ENCODE measurements around the gene IBA57. TPM values are rescaled to one million over a fixed set of nuclear protein-coding genes. Genes with fewer than 3 reads are reported as not detected.

The IBA57 gene
- total RNA-seq, 1 experiment from 2014 or later: 3.6 TPM

GRCh38 chr1:228156941-228157728 is 8.5 kb upstream of the IBA57 start:
- H3K9me2 ChIP-seq (replicated peaks; ENCODE audit: insufficient read depth, low read length): no peaks in the 10 kb centered on the region
- no peak overlapping the region for H3K9ac ChIP-seq (ENCODE audit: low read length)
- H3K27me3 ChIP-seq (ENCODE audit: low read length): no peaks in the 10 kb centered on the region
- no peaks in the 10 kb centered on the region for H4K20me1 ChIP-seq (ENCODE audit: insufficient read depth, low read depth, low read length)
- no peaks in the 10 kb centered on the region for H3K4me1 ChIP-seq (ENCODE audit: low read length)
- H3K9me3 ChIP-seq (ENCODE audit: low read length): no peaks in the 10 kb centered on the region
- no peak overlapping the region for H3K4me2 ChIP-seq (ENCODE audit: low read depth, low read length, poor library complexity, severe bottlenecking)
- DNase-seq: no peak
- no peak overlapping the region for H3K4me3 ChIP-seq (ENCODE audit: low read length)
- H3K36me3 ChIP-seq (ENCODE audit: insufficient read depth, low read length): no peaks in the 10 kb centered on the region
- H3K79me2 ChIP-seq (ENCODE audit: low read length): no peaks in the 10 kb centered on the region
- H2AFZ ChIP-seq (ENCODE audit: low read length): no peak overlapping the region
- no peak overlapping the region for H3K27ac ChIP-seq (ENCODE audit: low read length)

GRCh38 chr1:228157729-228158126 is 7.9 kb upstream of the IBA57 start:
- H3K79me2 ChIP-seq (ENCODE audit: low read length): no peaks in the 10 kb centered on the region
- no peak overlapping the region for H3K4me2 ChIP-seq (ENCODE audit: low read depth, low read length, poor library complexity, severe bottlenecking)
- no peak overlapping the region for H3K27ac ChIP-seq (ENCODE audit: low read length)
- no peaks in the 10 kb centered on the region for H3K27me3 ChIP-seq (ENCODE audit: low read length)
- no peaks in the 10 kb centered on the region for H4K20me1 ChIP-seq (ENCODE audit: insufficient read depth, low read depth, low read length)
- no peaks in the 10 kb centered on the region for H3K9me3 ChIP-seq (ENCODE audit: low read length)
- no peak overlapping the region for H3K9ac ChIP-seq (ENCODE audit: low read length)
- H3K9me2 ChIP-seq (replicated peaks; ENCODE audit: insufficient read depth, low read length): no peaks in the 10 kb centered on the region
- no peaks in the 10 kb centered on the region for H3K36me3 ChIP-seq (ENCODE audit: insufficient read depth, low read length)
- no peaks in the 10 kb centered on the region for H3K4me1 ChIP-seq (ENCODE audit: low read length)
- no peak overlapping the region for H3K4me3 ChIP-seq (ENCODE audit: low read length)
- no peak overlapping the region for H2AFZ ChIP-seq (ENCODE audit: low read length)
- no peak for DNase-seq

DNA sequence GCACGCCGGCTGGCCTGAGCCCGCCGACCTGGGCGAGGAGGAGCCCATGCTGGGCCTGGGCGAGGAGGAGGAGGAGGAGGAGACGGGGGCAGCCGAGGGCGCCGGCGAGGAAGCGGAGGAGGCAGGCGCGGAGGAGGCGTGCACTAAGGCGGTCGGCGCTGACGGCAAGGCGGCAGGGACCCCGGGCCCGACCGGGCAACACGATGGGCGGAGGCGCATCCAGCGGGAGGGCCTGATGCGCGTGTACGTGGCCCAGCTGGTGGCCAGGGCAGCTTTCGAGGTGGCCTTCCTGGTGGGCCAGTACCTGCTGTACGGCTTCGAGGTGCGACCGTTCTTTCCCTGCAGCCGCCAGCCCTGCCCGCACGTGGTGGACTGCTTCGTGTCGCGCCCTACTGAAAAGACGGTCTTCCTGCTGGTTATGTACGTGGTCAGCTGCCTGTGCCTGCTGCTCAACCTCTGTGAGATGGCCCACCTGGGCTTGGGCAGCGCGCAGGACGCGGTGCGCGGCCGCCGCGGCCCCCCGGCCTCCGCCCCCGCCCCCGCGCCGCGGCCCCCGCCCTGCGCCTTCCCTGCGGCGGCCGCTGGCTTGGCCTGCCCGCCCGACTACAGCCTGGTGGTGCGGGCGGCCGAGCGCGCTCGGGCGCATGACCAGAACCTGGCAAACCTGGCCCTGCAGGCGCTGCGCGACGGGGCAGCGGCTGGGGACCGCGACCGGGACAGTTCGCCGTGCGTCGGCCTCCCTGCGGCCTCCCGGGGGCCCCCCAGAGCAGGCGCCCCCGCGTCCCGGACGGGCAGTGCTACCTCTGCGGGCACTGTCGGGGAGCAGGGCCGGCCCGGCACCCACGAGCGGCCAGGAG is 7.2 kb upstream of the IBA57 start:
- H3K4me2 ChIP-seq (ENCODE audit: low read depth, low read length, poor library complexity, severe bottlenecking): no peak overlapping the region
- no peak overlapping the region for H3K27ac ChIP-seq (ENCODE audit: low read length)
- no peak overlapping the region for H3K4me3 ChIP-seq (ENCODE audit: low read length)
- H3K9me3 ChIP-seq (ENCODE audit: low read length): no peaks in the 10 kb centered on the region
- no peaks in the 10 kb centered on the region for H3K36me3 ChIP-seq (ENCODE audit: insufficient read depth, low read length)
- H4K20me1 ChIP-seq (ENCODE audit: insufficient read depth, low read depth, low read length): no peaks in the 10 kb centered on the region
- H2AFZ ChIP-seq (ENCODE audit: low read length): no peak overlapping the region
- H3K4me1 ChIP-seq (ENCODE audit: low read length): no peaks in the 10 kb centered on the region
- no peaks in the 10 kb centered on the region for H3K27me3 ChIP-seq (ENCODE audit: low read length)
- H3K79me2 ChIP-seq (ENCODE audit: low read length): no peaks in the 10 kb centered on the region
- no peak overlapping the region for H3K9ac ChIP-seq (ENCODE audit: low read length)
- DNase-seq: no peak
- H3K9me2 ChIP-seq (replicated peaks; ENCODE audit: insufficient read depth, low read length): no peaks in the 10 kb centered on the region

DNA sequence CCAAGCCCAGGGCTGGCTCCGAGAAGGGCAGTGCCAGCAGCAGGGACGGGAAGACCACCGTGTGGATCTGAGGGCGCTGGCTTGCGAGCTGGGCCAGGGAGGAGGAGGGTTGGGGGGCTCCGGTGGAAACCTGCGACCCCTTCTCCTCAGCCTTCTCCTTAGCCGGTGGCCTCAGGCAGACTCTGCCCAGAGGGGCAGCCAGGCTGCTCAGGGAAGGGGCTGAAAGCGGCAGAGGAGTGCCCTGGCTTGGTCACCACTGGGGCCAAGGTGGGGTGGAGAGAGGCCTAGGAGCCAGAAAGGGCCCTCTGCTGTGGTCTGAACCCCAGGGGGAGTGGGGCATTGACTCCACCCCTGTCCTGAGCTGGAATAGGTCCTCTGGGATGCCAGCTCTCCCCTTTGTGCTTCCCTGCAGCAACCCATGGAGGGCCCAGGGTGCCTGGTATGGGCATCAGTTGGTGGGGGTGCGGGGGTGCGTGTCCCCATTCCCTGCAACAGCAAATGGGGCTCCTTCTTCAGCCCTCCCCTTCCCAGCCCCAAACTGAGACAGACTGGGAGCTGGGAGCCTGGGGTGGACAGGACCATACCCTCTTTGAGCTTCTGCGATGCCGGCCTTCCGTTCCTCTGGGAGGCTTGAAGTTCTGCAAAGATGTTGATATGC is 6.5 kb upstream of the IBA57 start:
- Histone ChIP-seq H3K9me2 (replicated peaks; ENCODE audit: insufficient read depth, low read length) (no peaks in the 10 kb centered on the region), H3K4me1 (ENCODE audit: low read length) (no peaks in the 10 kb centered on the region), H2AFZ (ENCODE audit: low read length) (no peak overlapping the region), H4K20me1 (ENCODE audit: insufficient read depth, low read depth, low read length) (no peaks in the 10 kb centered on the region), H3K79me2 (ENCODE audit: low read length) (no peaks in the 10 kb centered on the region), H3K36me3 (ENCODE audit: insufficient read depth, low read length) (no peaks in the 10 kb centered on the region), H3K4me3 (ENCODE audit: low read length) (no peak overlapping the region), H3K27ac (ENCODE audit: low read length) (no peak overlapping the region), H3K9me3 (ENCODE audit: low read length) (no peaks in the 10 kb centered on the region), H3K9ac (ENCODE audit: low read length) (no peak overlapping the region), H3K27me3 (ENCODE audit: low read length) (no peaks in the 10 kb centered on the region), H3K4me2 (ENCODE audit: low read depth, low read length, poor library complexity, severe bottlenecking) (no peak overlapping the region)
- no peak for DNase-seq

GRCh38 chr1:228160201-228160761 is 5.3 kb upstream of the IBA57 start:
- no peaks in the 10 kb centered on the region for H3K79me2 ChIP-seq (ENCODE audit: low read length)
- no peaks in the 10 kb centered on the region for H4K20me1 ChIP-seq (ENCODE audit: insufficient read depth, low read depth, low read length)
- H3K4me2 ChIP-seq (ENCODE audit: low read depth, low read length, poor library complexity, severe bottlenecking): no peak overlapping the region
- H3K27ac ChIP-seq (ENCODE audit: low read length): no peak overlapping the region
- DNase-seq: no peak
- H3K36me3 ChIP-seq (ENCODE audit: insufficient read depth, low read length): no peaks in the 10 kb centered on the region
- H3K27me3 ChIP-seq (ENCODE audit: low read length): no peaks in the 10 kb centered on the region
- peaks cover 10% of the 10 kb centered on the region for H3K4me1 ChIP-seq (ENCODE audit: low read length)
- H2AFZ ChIP-seq (ENCODE audit: low read length): no peak overlapping the region
- no peaks in the 10 kb centered on the region for H3K9me2 ChIP-seq (replicated peaks; ENCODE audit: insufficient read depth, low read length)
- H3K9ac ChIP-seq (ENCODE audit: low read length): no peak overlapping the region
- H3K9me3 ChIP-seq (ENCODE audit: low read length): no peaks in the 10 kb centered on the region
- no peak overlapping the region for H3K4me3 ChIP-seq (ENCODE audit: low read length)

DNA sequence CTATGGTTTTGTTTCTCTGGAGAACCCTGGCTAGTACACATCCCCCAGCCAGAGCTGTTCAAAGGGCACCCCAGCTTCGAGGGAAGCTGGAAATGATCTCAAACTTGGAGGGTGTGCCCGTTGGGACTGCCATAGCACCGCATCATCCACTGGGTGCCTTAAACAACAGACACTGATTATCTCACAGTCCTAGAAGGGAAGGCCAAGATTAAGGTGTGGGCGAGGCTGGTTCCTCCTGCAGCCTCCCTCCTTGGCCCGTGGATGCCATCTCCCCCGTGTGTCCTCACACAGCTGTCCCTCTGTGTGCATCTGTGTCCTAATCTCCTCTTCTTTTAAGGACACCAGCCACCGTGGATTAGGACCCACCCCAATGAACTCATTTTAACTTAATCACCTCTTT is 4.2 kb upstream of the IBA57 start:
- Histone ChIP-seq H3K79me2 (ENCODE audit: low read length) (no peaks in the 10 kb centered on the region), H3K9me2 (replicated peaks; ENCODE audit: insufficient read depth, low read length) (no peaks in the 10 kb centered on the region), H3K36me3 (ENCODE audit: insufficient read depth, low read length) (no peaks in the 10 kb centered on the region), H3K4me2 (ENCODE audit: low read depth, low read length, poor library complexity, severe bottlenecking) (no peak overlapping the region), H4K20me1 (ENCODE audit: insufficient read depth, low read depth, low read length) (no peaks in the 10 kb centered on the region), H2AFZ (ENCODE audit: low read length) (no peak overlapping the region), H3K9me3 (ENCODE audit: low read length) (no peaks in the 10 kb centered on the region), H3K27ac (ENCODE audit: low read length) (no peak overlapping the region), H3K9ac (ENCODE audit: low read length) (0 out of 2 replicates have a peak overlapping the region, but pooled peaks have one; percentile 20), H3K4me1 (ENCODE audit: low read length) (peaks cover 11% of the 10 kb centered on the region), H3K27me3 (ENCODE audit: low read length) (no peaks in the 10 kb centered on the region), H3K4me3 (ENCODE audit: low read length) (no peak overlapping the region)
- no peak for DNase-seq

DNA sequence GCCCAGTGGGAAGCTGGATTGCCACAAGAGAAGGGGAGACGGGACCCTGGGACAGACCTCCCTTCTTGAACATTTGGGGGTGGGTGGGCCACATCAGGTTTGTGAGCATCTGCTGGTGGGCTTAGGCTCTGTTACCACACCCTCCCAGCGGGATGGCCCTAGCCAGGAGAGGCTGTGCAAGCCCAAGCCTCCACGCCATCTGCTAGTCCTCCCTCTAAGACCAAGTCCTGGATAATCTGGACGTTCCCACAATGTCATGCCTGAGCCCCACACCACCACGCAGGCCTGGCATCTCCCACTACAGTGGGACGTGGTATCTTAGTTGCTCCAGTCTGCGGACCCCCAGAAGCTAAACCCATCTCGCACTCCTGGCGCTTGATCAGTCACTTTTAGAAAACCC is 3.7 kb upstream of the IBA57 start:
- H3K9ac ChIP-seq (ENCODE audit: low read length): 0 out of 2 replicates have a peak overlapping the region, but pooled peaks have one; percentile 20
- no peak for DNase-seq
- no peaks in the 10 kb centered on the region for H3K36me3 ChIP-seq (ENCODE audit: insufficient read depth, low read length)
- peaks cover 16% of the 10 kb centered on the region for H3K4me1 ChIP-seq (ENCODE audit: low read length)
- H3K9me2 ChIP-seq (replicated peaks; ENCODE audit: insufficient read depth, low read length): no peaks in the 10 kb centered on the region
- H3K4me2 ChIP-seq (ENCODE audit: low read depth, low read length, poor library complexity, severe bottlenecking): no peak overlapping the region
- no peaks in the 10 kb centered on the region for H3K9me3 ChIP-seq (ENCODE audit: low read length)
- no peak overlapping the region for H2AFZ ChIP-seq (ENCODE audit: low read length)
- H3K79me2 ChIP-seq (ENCODE audit: low read length): no peaks in the 10 kb centered on the region
- no peak overlapping the region for H3K27ac ChIP-seq (ENCODE audit: low read length)
- H4K20me1 ChIP-seq (ENCODE audit: insufficient read depth, low read depth, low read length): no peaks in the 10 kb centered on the region
- H3K4me3 ChIP-seq (ENCODE audit: low read length): no peak overlapping the region
- no peaks in the 10 kb centered on the region for H3K27me3 ChIP-seq (ENCODE audit: low read length)

Measured in Karpas-422 (cell line).